ENCODE measurements around the gene CRISPLD2. TPM values are rescaled to one million over a fixed set of nuclear protein-coding genes. Genes with fewer than 3 reads are reported as not detected.
A peak's percentile ranks its signal among the peaks of the same experiment; 100 is the strongest.

CRISPLD2 gene
- total and polyA plus RNA-seq, 9 of the 15 experiments (the other 6 are each of a cell fraction or from before 2014, with no cell fraction given): 0.03 to 0.24 (median 0.04) TPM; not detected in 4

DNA sequence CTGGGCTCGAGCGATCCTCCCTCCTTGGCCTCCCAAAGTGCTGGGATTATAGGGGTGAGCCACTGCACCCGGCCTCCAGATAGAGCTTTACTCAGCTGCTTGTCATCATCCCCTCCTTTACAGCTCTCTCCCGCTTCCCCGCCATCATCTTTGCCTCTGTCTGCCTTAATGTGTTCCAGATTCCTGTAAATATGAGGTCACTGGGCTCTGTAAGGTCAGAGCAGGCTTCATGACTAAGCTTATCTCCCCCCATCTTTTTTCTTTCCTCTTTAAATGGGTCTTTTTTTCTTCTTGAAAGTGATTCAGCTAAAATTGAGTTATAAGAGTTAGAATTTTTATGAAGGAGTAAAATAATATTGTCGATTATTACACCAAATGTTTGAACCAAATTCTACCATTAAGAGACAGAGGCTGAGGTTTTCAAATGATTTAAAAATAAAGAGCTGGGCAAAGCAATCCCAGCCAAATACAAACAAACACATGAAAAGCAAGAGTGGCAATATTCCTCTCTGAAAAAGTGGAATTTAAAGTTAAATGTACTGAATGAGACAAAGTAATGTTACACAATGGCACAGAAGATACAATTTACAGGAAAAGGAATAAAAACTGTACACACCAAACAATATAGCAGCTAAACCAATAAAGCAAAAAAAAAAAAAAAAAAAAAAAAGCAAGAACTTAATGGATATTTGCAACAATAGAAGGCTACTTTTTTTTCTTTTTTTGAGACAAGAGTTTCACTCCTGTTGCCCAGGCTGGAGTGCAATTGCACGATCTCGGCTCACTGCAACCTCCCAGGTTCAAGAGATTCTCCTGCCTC lies 62.1 kb downstream of the CRISPLD2 start (continued):
- TF ChIP-seq, protein P1, sequence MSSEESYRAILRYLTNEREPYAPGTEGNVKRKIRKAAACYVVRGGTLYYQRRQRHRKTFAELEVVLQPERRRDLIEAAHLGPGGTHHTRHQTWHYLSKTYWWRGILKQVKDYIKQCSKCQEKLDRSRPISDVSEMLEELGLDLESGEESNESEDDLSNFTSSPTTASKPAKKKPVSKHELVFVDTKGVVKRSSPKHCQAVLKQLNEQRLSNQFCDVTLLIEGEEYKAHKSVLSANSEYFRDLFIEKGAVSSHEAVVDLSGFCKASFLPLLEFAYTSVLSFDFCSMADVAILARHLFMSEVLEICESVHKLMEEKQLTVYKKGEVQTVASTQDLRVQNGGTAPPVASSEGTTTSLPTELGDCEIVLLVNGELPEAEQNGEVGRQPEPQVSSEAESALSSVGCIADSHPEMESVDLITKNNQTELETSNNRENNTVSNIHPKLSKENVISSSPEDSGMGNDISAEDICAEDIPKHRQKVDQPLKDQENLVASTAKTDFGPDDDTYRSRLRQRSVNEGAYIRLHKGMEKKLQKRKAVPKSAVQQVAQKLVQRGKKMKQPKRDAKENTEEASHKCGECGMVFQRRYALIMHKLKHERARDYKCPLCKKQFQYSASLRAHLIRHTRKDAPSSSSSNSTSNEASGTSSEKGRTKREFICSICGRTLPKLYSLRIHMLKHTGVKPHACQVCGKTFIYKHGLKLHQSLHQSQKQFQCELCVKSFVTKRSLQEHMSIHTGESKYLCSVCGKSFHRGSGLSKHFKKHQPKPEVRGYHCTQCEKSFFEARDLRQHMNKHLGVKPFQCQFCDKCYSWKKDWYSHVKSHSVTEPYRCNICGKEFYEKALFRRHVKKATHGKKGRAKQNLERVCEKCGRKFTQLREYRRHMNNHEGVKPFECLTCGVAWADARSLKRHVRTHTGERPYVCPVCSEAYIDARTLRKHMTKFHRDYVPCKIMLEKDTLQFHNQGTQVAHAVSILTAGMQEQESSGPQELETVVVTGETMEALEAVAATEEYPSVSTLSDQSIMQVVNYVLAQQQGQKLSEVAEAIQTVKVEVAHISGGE (CRISPR knock-in tag; IDR thresholded peaks at IDR 0.05): no peak
- TF ChIP-seq TAF7 (tag; IDR thresholded peaks at IDR 0.05) (no peak), MAFF (IDR thresholded peaks at IDR 0.05; ENCODE audit: low read length) (peak; percentile 82), ZNF12 (CRISPR knock-in tag; IDR thresholded peaks at IDR 0.05) (no peak), ESRRB (CRISPR knock-in tag; IDR thresholded peaks at IDR 0.05; ENCODE audit: borderline replicate concordance) (no peak), ARNT (IDR thresholded peaks at IDR 0.05) (0 out of 4 replicates have a peak, but pooled peaks of 1 of the 2 experiments have one; percentile 58), POLR2G (IDR thresholded peaks at IDR 0.05; ENCODE audit: low read depth, low read length) (no peak), HDAC6 (IDR thresholded peaks at IDR 0.05; ENCODE audit: low read depth, low read length) (no peak), MAFK (IDR thresholded peaks at IDR 0.05; ENCODE audit: low read length) (peak; percentile 77), ZNF316 (IDR thresholded peaks at IDR 0.05) (peak; percentile 97), HDAC1 (IDR thresholded peaks at IDR 0.05) (peak in 1 of 2 experiments; percentile 69; a peak in 1 of 4 replicates), RBM39 (optimal IDR thresholded peaks at IDR 0.05; ENCODE audit: low read depth, low read length) (no peak), PHF21A (IDR thresholded peaks at IDR 0.05; ENCODE audit: borderline replicate concordance, low read depth) (peak; percentile 48; the same call in 1 of the 2 replicates), ILF3 (IDR thresholded peaks at IDR 0.05; ENCODE audit: borderline replicate concordance) (no peak), STAT5B (CRISPR knock-in tag; IDR thresholded peaks at IDR 0.05) (no peak), NCOA1 (IDR thresholded peaks at IDR 0.05; ENCODE audit: low read depth) (peak; percentile 81), JUNB (CRISPR knock-in tag; conservative IDR thresholded peaks at IDR 0.05) (no peak), RFX1 (IDR thresholded peaks at IDR 0.05) (no peak), GATA2 (CRISPR knock-in tag; IDR thresholded peaks at IDR 0.05) (no peak), POLR2B (IDR thresholded peaks at IDR 0.05; ENCODE audit: low read depth, partially characterized antibody) (no peak)
- TF ChIP-seq, protein P2, sequence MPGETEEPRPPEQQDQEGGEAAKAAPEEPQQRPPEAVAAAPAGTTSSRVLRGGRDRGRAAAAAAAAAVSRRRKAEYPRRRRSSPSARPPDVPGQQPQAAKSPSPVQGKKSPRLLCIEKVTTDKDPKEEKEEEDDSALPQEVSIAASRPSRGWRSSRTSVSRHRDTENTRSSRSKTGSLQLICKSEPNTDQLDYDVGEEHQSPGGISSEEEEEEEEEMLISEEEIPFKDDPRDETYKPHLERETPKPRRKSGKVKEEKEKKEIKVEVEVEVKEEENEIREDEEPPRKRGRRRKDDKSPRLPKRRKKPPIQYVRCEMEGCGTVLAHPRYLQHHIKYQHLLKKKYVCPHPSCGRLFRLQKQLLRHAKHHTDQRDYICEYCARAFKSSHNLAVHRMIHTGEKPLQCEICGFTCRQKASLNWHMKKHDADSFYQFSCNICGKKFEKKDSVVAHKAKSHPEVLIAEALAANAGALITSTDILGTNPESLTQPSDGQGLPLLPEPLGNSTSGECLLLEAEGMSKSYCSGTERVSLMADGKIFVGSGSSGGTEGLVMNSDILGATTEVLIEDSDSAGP (CRISPR knock-in tag; IDR thresholded peaks at IDR 0.05): no peak
- TF ChIP-seq, protein P3, sequence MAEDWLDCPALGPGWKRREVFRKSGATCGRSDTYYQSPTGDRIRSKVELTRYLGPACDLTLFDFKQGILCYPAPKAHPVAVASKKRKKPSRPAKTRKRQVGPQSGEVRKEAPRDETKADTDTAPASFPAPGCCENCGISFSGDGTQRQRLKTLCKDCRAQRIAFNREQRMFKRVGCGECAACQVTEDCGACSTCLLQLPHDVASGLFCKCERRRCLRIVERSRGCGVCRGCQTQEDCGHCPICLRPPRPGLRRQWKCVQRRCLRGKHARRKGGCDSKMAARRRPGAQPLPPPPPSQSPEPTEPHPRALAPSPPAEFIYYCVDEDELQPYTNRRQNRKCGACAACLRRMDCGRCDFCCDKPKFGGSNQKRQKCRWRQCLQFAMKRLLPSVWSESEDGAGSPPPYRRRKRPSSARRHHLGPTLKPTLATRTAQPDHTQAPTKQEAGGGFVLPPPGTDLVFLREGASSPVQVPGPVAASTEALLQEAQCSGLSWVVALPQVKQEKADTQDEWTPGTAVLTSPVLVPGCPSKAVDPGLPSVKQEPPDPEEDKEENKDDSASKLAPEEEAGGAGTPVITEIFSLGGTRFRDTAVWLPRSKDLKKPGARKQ (CRISPR knock-in tag; IDR thresholded peaks at IDR 0.05): 0 out of 2 replicates have a peak, but pooled peaks have one; percentile 21
